CD4-positive, alpha-beta T cell treated with Interleukin-1 beta for 1 hour (primary cell): ENCODE data around the gene GALNT10.
"Not testable (repeated sequence)": the region's sequence is repeated elsewhere in the genome, so short reads cannot be mapped to it uniquely, and the experiment has no call there.

ENCODE experiments used
- DNase-seq, 2 donors: peaks; one replicate each; pipeline ENCODE4 v3.0.0-alpha.2; 2020 to 2022

Gene GALNT10

GRCh38 chr5:154359221-154359573, 168.7 kb downstream of the GALNT10 start:
- no peak for DNase-seq

- not testable (repeated sequence) for DNase-seq
Measured at GRCh38 chr5:154360241-154360640, 169.7 kb downstream of the GALNT10 start.

GRCh38 chr5:154363411-154363810, 172.9 kb downstream of the GALNT10 start:
- no peak for DNase-seq

GRCh38 chr5:154364771-154365170, 174.2 kb downstream of the GALNT10 start:
- DNase-seq = no peak

- no peak for DNase-seq
Measured at GRCh38 chr5:154365823-154366222, 175.3 kb downstream of the GALNT10 start.

- DNase-seq = no peak
Measured at GRCh38 chr5:154366353-154366752, 175.8 kb downstream of the GALNT10 start.

- DNase-seq = no peak
Measured at GRCh38 chr5:154367101-154367500, 176.6 kb downstream of the GALNT10 start.

- no peak for DNase-seq
Measured at GRCh38 chr5:154368041-154368800, 177.7 kb downstream of the GALNT10 start.

GRCh38 chr5:154369682-154370081, 179.1 kb downstream of the GALNT10 start:
- DNase-seq = no peak

- no peak for DNase-seq
Measured at GRCh38 chr5:154370119-154370518, 179.6 kb downstream of the GALNT10 start.

- DNase-seq = no peak
Measured at GRCh38 chr5:154370813-154371212, 180.3 kb downstream of the GALNT10 start.

GRCh38 chr5:154371687-154372086, 181.2 kb downstream of the GALNT10 start:
- DNase-seq = no peak

- no peak for DNase-seq
Measured at GRCh38 chr5:154372661-154373060, 182.1 kb downstream of the GALNT10 start.

- DNase-seq = no peak
Measured at GRCh38 chr5:154373326-154373725, 182.8 kb downstream of the GALNT10 start.

- DNase-seq = no peak
Measured at GRCh38 chr5:154373729-154374179, 183.2 kb downstream of the GALNT10 start.

- DNase-seq = no peak
Measured at GRCh38 chr5:154374264-154374663, 183.7 kb downstream of the GALNT10 start.

GRCh38 chr5:154375329-154376008, 184.9 kb downstream of the GALNT10 start:
- DNase-seq = no peak

GRCh38 chr5:154376481-154376880, 185.9 kb downstream of the GALNT10 start:
- DNase-seq = no peak

GRCh38 chr5:154377754-154378533, 187.4 kb downstream of the GALNT10 start:
- no peak for DNase-seq

GRCh38 chr5:154380263-154380662, 189.7 kb downstream of the GALNT10 start:
- DNase-seq = no peak

GRCh38 chr5:154384480-154385235, 194.1 kb downstream of the GALNT10 start:
- peak; percentile 35 to 59 for DNase-seq

GRCh38 chr5:154385236-154385512, 194.6 kb downstream of the GALNT10 start:
- DNase-seq = peak; percentile 25 to 51
